Measurements from ENCODE around the gene NAV2. TPM values are rescaled to one million over a fixed set of nuclear protein-coding genes. Genes with fewer than 3 reads are reported as not detected.

Gene NAV2
- total RNA-seq, 1 experiment from 2014 or later, result 22.7 TPM

GRCh38 chr11:19735909-19736498 lies 23.4 kb downstream of the NAV2 start:
- no peak for DNase-seq (ENCODE audit: low read depth, low spot score)
- no peaks in the 10 kb centered on the region for H3K4me1 ChIP-seq (ENCODE audit: control insufficient read depth, insufficient read depth, low read length)
- H3K27me3 ChIP-seq (ENCODE audit: control insufficient read depth, insufficient read depth, low read length), result no peaks in the 10 kb centered on the region
- TF ChIP-seq REST (IDR thresholded peaks at IDR 0.05; ENCODE audit: insufficient read depth in 1 of 2, low read depth in 2 of 2, low read length in 1 of 2) (no peak), SIN3A (IDR thresholded peaks at IDR 0.05; ENCODE audit: borderline replicate concordance, insufficient read depth, low read depth, low read length) (no peak), TCF7L2 (IDR thresholded peaks at IDR 0.05; ENCODE audit: low read depth, low read length) (no peak), POLR2AphosphoS5 (IDR thresholded peaks at IDR 0.05; ENCODE audit: low read depth, low read length) (no peak)
- TF ChIP-seq, protein P1, sequence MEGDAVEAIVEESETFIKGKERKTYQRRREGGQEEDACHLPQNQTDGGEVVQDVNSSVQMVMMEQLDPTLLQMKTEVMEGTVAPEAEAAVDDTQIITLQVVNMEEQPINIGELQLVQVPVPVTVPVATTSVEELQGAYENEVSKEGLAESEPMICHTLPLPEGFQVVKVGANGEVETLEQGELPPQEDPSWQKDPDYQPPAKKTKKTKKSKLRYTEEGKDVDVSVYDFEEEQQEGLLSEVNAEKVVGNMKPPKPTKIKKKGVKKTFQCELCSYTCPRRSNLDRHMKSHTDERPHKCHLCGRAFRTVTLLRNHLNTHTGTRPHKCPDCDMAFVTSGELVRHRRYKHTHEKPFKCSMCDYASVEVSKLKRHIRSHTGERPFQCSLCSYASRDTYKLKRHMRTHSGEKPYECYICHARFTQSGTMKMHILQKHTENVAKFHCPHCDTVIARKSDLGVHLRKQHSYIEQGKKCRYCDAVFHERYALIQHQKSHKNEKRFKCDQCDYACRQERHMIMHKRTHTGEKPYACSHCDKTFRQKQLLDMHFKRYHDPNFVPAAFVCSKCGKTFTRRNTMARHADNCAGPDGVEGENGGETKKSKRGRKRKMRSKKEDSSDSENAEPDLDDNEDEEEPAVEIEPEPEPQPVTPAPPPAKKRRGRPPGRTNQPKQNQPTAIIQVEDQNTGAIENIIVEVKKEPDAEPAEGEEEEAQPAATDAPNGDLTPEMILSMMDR (IDR thresholded peaks at IDR 0.05), result no peak
- CTCF ChIA-PET, result interaction anchor here (0.7 kb wide), 1 partner anchor 171 kb away, joined by 3 read pairs; no protein-coding TSS in a partner anchor
- no peak overlapping the region for H3K4me3 ChIP-seq (ENCODE audit: low read depth in 2 of 2, low read length in 2 of 2)
- H3K27ac ChIP-seq (ENCODE audit: low read length), result no peak overlapping the region
- ATAC-seq, result no peak
- POLR2A ChIA-PET, result no interaction called here
- in situ Hi-C loops (cut with HindIII; ENCODE audit: low pct_unique_long_range_greater_than_20kb, low sequenced_read_pairs) (no loop called here), intact Hi-C loops (cut with micrococcal nuclease; ENCODE audit: unreplicated experiment) (no loop called here)
- no peaks in the 10 kb centered on the region for H3K9me3 ChIP-seq (ENCODE audit: control insufficient read depth, insufficient read depth, low read depth, low read length)
- BruUV-seq (replicated peaks), result no TSS peak
- no peaks in the 10 kb centered on the region for H3K36me3 ChIP-seq (ENCODE audit: control insufficient read depth, insufficient read depth, low read length)

DNA sequence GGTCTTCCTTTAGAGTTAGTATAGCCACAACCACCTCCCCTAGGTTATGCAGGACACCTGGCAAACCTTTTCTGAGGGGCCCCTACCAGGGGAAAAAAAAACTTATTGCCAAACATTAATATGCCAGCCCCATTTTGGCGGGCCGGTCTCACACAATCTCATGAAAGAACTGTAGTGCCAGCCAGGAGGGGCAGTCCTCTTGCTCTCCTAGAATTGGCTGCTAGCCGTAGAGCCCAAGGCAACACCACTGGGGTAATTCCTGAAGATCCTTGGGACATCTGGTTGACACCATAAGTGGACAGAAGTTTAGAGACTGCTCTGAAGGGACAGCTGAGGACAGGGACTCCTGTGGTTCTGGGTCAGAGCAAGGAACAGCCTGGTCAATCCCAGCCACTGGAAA lies 24.2 kb downstream of the NAV2 start:
- intact Hi-C loops (cut with micrococcal nuclease; ENCODE audit: unreplicated experiment), result no loop called here

More for the DNA sequence above, 24.2 kb downstream of the NAV2 start:
- in situ Hi-C loops (cut with HindIII; ENCODE audit: low pct_unique_long_range_greater_than_20kb, low sequenced_read_pairs), result no loop called here
- Histone ChIP-seq H3K27ac (ENCODE audit: low read length) (no peak overlapping the region), H3K4me1 (ENCODE audit: control insufficient read depth, insufficient read depth, low read length) (no peaks in the 10 kb centered on the region), H3K27me3 (ENCODE audit: control insufficient read depth, insufficient read depth, low read length) (no peaks in the 10 kb centered on the region), H3K36me3 (ENCODE audit: control insufficient read depth, insufficient read depth, low read length) (no peaks in the 10 kb centered on the region), H3K4me3 (ENCODE audit: low read depth in 2 of 2, low read length in 2 of 2) (no peak overlapping the region), H3K9me3 (ENCODE audit: control insufficient read depth, insufficient read depth, low read depth, low read length) (no peaks in the 10 kb centered on the region)
- no TSS peak for BruUV-seq (replicated peaks)
- POLR2A ChIA-PET, result no interaction called here
- DNase-seq (ENCODE audit: low read depth, low spot score) (no peak), ATAC-seq (no peak)
- CTCF ChIA-PET, result no interaction called here
- TF ChIP-seq REST (IDR thresholded peaks at IDR 0.05; ENCODE audit: insufficient read depth in 1 of 2, low read depth in 2 of 2, low read length in 1 of 2), result no peak
- TF ChIP-seq SIN3A (IDR thresholded peaks at IDR 0.05; ENCODE audit: borderline replicate concordance, insufficient read depth, low read depth, low read length), result no peak
- TF ChIP-seq, protein P1 (IDR thresholded peaks at IDR 0.05), result no peak
- TF ChIP-seq POLR2AphosphoS5 (IDR thresholded peaks at IDR 0.05; ENCODE audit: low read depth, low read length), result no peak
- TF ChIP-seq TCF7L2 (IDR thresholded peaks at IDR 0.05; ENCODE audit: low read depth, low read length), result no peak
